Uterus (tissue), 4 donors: ENCODE data around the gene PRPF38A. TPM values are rescaled to one million over a fixed set of nuclear protein-coding genes. Genes with fewer than 3 reads are reported as not detected.

ENCODE experiments used
- DNase-seq, 2 donors: peaks; one replicate each; pipeline ENCODE4 v3.0.0-alpha.2; 2019 to 2020
- H3K27ac ChIP-seq, 2 donors: fragments of 200-600 bp; sonication (generic); 1 replicate in 1 of 2; 2 replicates in 1 of 2; pipeline ENCODE4 v1.5.1; 2016 to 2018
- H3K27me3 ChIP-seq, 2 donors: fragments of 200-600 bp; sonication (generic); one replicate each; pipeline ENCODE4 v1.5.1; 2018 to 2019; ENCODE audit warnings: control low read depth in 1 of 2
- H3K36me3 ChIP-seq, 2 donors: fragments of 200-600 bp; sonication (generic); one replicate each; pipeline ENCODE4 v1.5.1; 2019; ENCODE audit warnings: control low read depth in 1 of 2
- H3K4me1 ChIP-seq, 2 donors: fragments of 200-600 bp; sonication (generic); one replicate each; pipeline ENCODE4 v1.5.1; 2018 to 2019; ENCODE audit warnings: control low read depth in 1 of 2
- H3K4me3 ChIP-seq, 2 donors: fragments of 200-600 bp; sonication (generic); 1 replicate in 1 of 2; 2 replicates in 1 of 2; pipeline ENCODE4 v1.5.1; 2018 to 2019; ENCODE audit warnings: mild to moderate bottlenecking in 1 of 2
- H3K9me3 ChIP-seq, 2 donors: fragments of 200-600 bp; sonication (generic); one replicate each; pipeline ENCODE4 v1.5.1; 2019; ENCODE audit warnings: control low read depth in 1 of 2
- POLR2A ChIP-seq, 2 donors: fragments of 450-650 bp; IDR thresholded peaks; one replicate each; pipeline ENCODE4 v1.6.1; 2016; ENCODE audit warnings: antibody characterized with exemption in 2 of 2, mild to moderate bottlenecking in 1 of 2, moderate library complexity in 1 of 2
- intact Hi-C: fragments of 100-400 bp; cut with DNase I; formaldehyde crosslinking; loops from one replicate; pipeline ENCODE4 v1.15.1; 2023; ENCODE audit warnings: low total_unique reads
- total RNA-seq, 4 donors: library from RNA; depleted of rRNA in 3 of 4; stranded (reverse); fragments of >200 nt in 3 of 4; gene quantifications; one replicate each; pipeline versions ENCODE4 v1.1.0 to v1.2.4, GENCODE V29; 2014 to 2023
- TF ChIP-seq, protein P1 (sequence below), 4 experiments: fragments of 200-600 bp in 2 of 4; fragments of 450-650 bp in 2 of 4; sonication (generic) in 2 of 4; IDR thresholded peaks; one replicate each; pipeline ENCODE4 v1.5.1; 2016 to 2019; ENCODE audit warnings: antibody characterized with exemption in 4 of 4, mild to moderate bottlenecking in 2 of 4, moderate library complexity in 1 of 4
- donor health status: DM: yes; HTN: yes; CAD: no.

The PRPF38A gene
- total RNA-seq, 4 donors from 2014 or later: 4.6 to 58.2 (median 30.7) TPM

DNA sequence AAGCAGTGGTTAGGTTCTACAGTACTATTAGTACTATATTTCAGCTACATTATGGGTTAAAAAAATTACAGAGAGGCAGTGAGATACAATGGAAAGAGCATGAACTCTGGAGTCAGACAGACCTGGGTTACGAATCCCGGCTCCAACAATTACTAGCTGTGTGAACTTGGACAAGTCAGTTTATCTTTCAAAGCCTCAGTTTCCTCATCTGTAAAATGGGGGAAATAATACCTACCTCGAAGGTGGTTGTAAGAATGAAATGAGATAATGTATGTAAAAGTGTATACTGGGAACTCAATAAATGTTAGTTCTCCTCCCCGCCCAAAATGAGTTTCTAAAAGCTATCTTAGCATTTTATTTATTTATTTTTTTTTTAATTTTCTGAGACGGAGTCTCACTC lies 59.5 kb downstream of the PRPF38A start:
- no peak for DNase-seq
- Histone ChIP-seq H3K4me1 (no peaks in the 10 kb centered on the region), H3K36me3 (no peaks in the 10 kb centered on the region), H3K27me3 (no peaks in the 10 kb centered on the region), H3K4me3 (no peak overlapping the region), H3K27ac (no peak overlapping the region), H3K9me3 (no peaks in the 10 kb centered on the region)
- TF ChIP-seq, protein P1, sequence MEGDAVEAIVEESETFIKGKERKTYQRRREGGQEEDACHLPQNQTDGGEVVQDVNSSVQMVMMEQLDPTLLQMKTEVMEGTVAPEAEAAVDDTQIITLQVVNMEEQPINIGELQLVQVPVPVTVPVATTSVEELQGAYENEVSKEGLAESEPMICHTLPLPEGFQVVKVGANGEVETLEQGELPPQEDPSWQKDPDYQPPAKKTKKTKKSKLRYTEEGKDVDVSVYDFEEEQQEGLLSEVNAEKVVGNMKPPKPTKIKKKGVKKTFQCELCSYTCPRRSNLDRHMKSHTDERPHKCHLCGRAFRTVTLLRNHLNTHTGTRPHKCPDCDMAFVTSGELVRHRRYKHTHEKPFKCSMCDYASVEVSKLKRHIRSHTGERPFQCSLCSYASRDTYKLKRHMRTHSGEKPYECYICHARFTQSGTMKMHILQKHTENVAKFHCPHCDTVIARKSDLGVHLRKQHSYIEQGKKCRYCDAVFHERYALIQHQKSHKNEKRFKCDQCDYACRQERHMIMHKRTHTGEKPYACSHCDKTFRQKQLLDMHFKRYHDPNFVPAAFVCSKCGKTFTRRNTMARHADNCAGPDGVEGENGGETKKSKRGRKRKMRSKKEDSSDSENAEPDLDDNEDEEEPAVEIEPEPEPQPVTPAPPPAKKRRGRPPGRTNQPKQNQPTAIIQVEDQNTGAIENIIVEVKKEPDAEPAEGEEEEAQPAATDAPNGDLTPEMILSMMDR (IDR thresholded peaks at IDR 0.05): no peak
- TF ChIP-seq POLR2A (IDR thresholded peaks at IDR 0.05): no peak
- intact Hi-C loops: no loop called here

DNA sequence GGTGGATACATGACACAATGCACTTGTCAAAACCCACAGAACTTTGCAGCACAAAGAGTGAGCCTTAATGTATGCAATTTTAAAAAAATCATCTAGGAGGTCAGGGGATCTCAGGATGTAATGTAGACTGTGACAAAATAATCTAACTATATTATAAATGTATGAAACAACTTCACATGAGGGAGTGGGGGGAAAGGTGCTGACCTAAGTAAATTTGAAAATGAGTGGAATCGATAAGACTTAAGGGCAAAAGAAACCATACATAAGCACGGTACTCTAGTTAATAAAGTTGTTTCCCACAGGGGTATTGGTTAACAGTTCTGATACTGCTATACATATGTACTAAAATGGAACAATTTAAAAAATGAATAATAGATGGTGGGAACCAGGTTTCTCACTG lies 64.7 kb downstream of the PRPF38A start:
- H3K4me3 ChIP-seq: no peak overlapping the region
- H3K9me3 ChIP-seq: no peaks in the 10 kb centered on the region
- H3K27me3 ChIP-seq: no peaks in the 10 kb centered on the region
- TF ChIP-seq POLR2A (IDR thresholded peaks at IDR 0.05): no peak
- TF ChIP-seq, protein P1 (IDR thresholded peaks at IDR 0.05): no peak
- intact Hi-C loops: no loop called here
- H3K27ac ChIP-seq: no peak overlapping the region
- H3K4me1 ChIP-seq: no peaks in the 10 kb centered on the region
- no peaks in the 10 kb centered on the region for H3K36me3 ChIP-seq
- no peak for DNase-seq

Other genes starting within 250 kb of the PRPF38A start
- 10 to 100 TPM in 3 of 4 donors, 1 to 10 TPM in 1; 9.5 to 39.4 (median 19.5) TPM for gene CC2D1B, start 38.4 kb upstream of the PRPF38A start, total RNA-seq
- gene ORC1, start 179 bp upstream of the PRPF38A start, total RNA-seq: 1 to 10 TPM in 1 of 4 donors, under 1 TPM in 2, not detected in 1; 0.26 to 4.6 (median 0.76) TPM
- 100 to 1,000 TPM; 105 to 138 (median 127) TPM for gene TUT4, start 148.5 kb downstream of the PRPF38A start, total RNA-seq
- 100 to 1,000 TPM in 1 of 4 donors, 10 to 100 TPM in 1, 1 to 10 TPM in 2; 1.8 to 125 (median 9.6) TPM for gene GPX7, start 197.8 kb downstream of the PRPF38A start, total RNA-seq
- under 1 TPM in 2 of 4 donors, not detected in 2; 0.28 to 0.49 TPM for gene SHISAL2A, start 228.6 kb downstream of the PRPF38A start, total RNA-seq